ENCODE results near the gene SINHCAF.

SINHCAF gene

GRCh38 chr12:31326736-31327659 lies 1.0 kb upstream of the SINHCAF start:
- H3K9ac ChIP-seq (ENCODE audit: low read depth, low read length): peak overlapping the region; percentile 68

DNA sequence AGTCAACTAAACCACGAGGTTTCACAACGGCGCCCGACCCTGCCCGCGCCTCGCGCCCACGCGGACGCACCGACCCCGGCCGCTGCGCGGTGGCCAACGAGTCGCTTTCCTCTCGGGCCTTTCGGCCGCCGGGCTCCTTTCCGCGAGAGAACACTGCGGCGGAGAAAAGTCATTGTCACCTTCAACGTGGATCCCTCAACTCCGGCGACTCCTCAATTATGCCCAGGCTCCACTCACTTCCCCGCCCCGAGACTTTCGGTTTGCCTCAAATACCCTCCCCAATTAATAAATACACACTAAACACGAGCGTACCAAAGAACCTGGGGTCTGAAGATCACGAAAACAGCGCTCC lies 450 bp downstream of the SINHCAF start:
- H3K4me1 ChIP-seq (ENCODE audit: control insufficient read depth, insufficient read depth, low read length): peaks cover 21% of the 10 kb centered on the region
- no peaks in the 10 kb centered on the region for H3K36me3 ChIP-seq (ENCODE audit: insufficient read depth, low read length)
- peak overlapping the region; percentile 95 for H3K4me2 ChIP-seq (ENCODE audit: low read length)
- H3K9ac ChIP-seq (ENCODE audit: low read depth, low read length): peak overlapping the region; percentile 86
- peaks cover 8% of the 10 kb centered on the region for H3K27me3 ChIP-seq (ENCODE audit: control insufficient read depth, insufficient read depth, low read length)
- H3K9me3 ChIP-seq (replicated peaks; ENCODE audit: low read length): no peaks in the 10 kb centered on the region
- H3K4me3 ChIP-seq (ENCODE audit: low read length): peak overlapping the region; percentile 92

More at GRCh38 chr12:31326736-31327659, 1.0 kb upstream of the SINHCAF start:
- H3K36me3 ChIP-seq (ENCODE audit: insufficient read depth, low read length): no peaks in the 10 kb centered on the region
- peaks cover 21% of the 10 kb centered on the region for H3K4me1 ChIP-seq (ENCODE audit: control insufficient read depth, insufficient read depth, low read length)
- H3K9me3 ChIP-seq (replicated peaks; ENCODE audit: low read length): no peaks in the 10 kb centered on the region
- peak overlapping the region; percentile 92 for H3K4me3 ChIP-seq (ENCODE audit: low read length)
- peak overlapping the region; percentile 95 for H3K4me2 ChIP-seq (ENCODE audit: low read length)
- peaks cover 20% of the 10 kb centered on the region for H3K27me3 ChIP-seq (ENCODE audit: control insufficient read depth, insufficient read depth, low read length)

GRCh38 chr12:31324845-31325523 lies 966 bp downstream of the SINHCAF start:
- H3K4me2 ChIP-seq (ENCODE audit: low read length): peak overlapping the region; percentile 95
- H3K36me3 ChIP-seq (ENCODE audit: insufficient read depth, low read length): no peaks in the 10 kb centered on the region
- no peaks in the 10 kb centered on the region for H3K9me3 ChIP-seq (replicated peaks; ENCODE audit: low read length)
- peak overlapping the region; percentile 86 for H3K9ac ChIP-seq (ENCODE audit: low read depth, low read length)
- H3K4me1 ChIP-seq (ENCODE audit: control insufficient read depth, insufficient read depth, low read length): peaks cover 21% of the 10 kb centered on the region
- H3K27me3 ChIP-seq (ENCODE audit: control insufficient read depth, insufficient read depth, low read length): peaks cover 7% of the 10 kb centered on the region
- peak overlapping the region; percentile 92 for H3K4me3 ChIP-seq (ENCODE audit: low read length)

- Histone ChIP-seq H3K4me1 (ENCODE audit: control insufficient read depth, insufficient read depth, low read length) (peaks cover 21% of the 10 kb centered on the region), H3K4me3 (ENCODE audit: low read length) (peak overlapping the region; percentile 92), H3K9me3 (replicated peaks; ENCODE audit: low read length) (no peaks in the 10 kb centered on the region), H3K9ac (ENCODE audit: low read depth, low read length) (peak overlapping the region; percentile 86), H3K27me3 (ENCODE audit: control insufficient read depth, insufficient read depth, low read length) (peaks cover 7% of the 10 kb centered on the region), H3K4me2 (ENCODE audit: low read length) (peak overlapping the region; percentile 95), H3K36me3 (ENCODE audit: insufficient read depth, low read length) (no peaks in the 10 kb centered on the region)
Observed at GRCh38 chr12:31324116-31324844, 1.7 kb downstream of the SINHCAF start.

DNA sequence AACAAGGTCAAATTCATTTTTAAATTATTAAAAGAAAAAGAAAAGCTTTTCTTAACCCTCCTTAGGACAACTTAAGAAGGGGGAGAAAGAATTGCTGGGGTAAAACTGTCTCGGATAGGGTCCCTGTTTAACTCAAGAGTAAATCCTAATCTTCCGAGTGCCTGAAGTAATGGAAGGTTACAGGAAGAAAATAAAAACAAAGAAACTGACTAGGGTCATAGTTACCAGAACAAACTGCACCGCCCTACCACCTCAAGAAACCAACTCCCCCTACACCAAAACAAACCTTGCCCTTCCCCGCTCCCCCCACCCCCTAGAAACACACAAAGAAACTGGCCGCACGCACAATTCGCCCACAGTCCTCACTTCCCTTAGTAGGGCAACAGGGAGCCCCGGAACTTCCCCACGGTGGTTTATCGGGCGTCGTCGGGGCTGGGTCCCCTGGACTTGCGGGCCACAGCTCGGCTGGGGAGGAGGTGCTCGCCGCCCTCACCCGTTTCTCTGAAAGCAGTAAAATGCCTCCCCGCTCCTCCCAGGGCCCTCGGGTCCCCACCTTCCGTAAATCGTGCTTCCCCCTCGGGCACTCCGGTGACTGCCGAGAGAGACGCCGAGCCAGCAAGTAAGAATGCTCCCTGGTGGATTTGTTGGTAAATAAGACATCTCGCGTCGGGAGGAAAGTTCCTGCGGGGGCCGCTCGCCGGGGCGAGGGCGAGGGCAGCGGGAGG lies 2.4 kb downstream of the SINHCAF start:
- H3K9ac ChIP-seq (ENCODE audit: low read depth, low read length): peak overlapping the region; percentile 86
- H3K4me2 ChIP-seq (ENCODE audit: low read length): peak overlapping the region; percentile 95
- peaks cover 3% of the 10 kb centered on the region for H3K27me3 ChIP-seq (ENCODE audit: control insufficient read depth, insufficient read depth, low read length)
- H3K4me3 ChIP-seq (ENCODE audit: low read length): peak overlapping the region; percentile 92
- peaks cover 21% of the 10 kb centered on the region for H3K4me1 ChIP-seq (ENCODE audit: control insufficient read depth, insufficient read depth, low read length)
- H3K9me3 ChIP-seq (replicated peaks; ENCODE audit: low read length): no peaks in the 10 kb centered on the region
- no peaks in the 10 kb centered on the region for H3K36me3 ChIP-seq (ENCODE audit: insufficient read depth, low read length)

GRCh38 chr12:31322801-31323207 lies 3.1 kb downstream of the SINHCAF start:
- Histone ChIP-seq H3K27me3 (ENCODE audit: control insufficient read depth, insufficient read depth, low read length) (peaks cover 3% of the 10 kb centered on the region), H3K4me1 (ENCODE audit: control insufficient read depth, insufficient read depth, low read length) (peaks cover 26% of the 10 kb centered on the region), H3K4me2 (ENCODE audit: low read length) (peak overlapping the region; percentile 95), H3K36me3 (ENCODE audit: insufficient read depth, low read length) (no peaks in the 10 kb centered on the region), H3K4me3 (ENCODE audit: low read length) (peak overlapping the region; percentile 92), H3K9ac (ENCODE audit: low read depth, low read length) (peak overlapping the region; percentile 86), H3K9me3 (replicated peaks; ENCODE audit: low read length) (no peaks in the 10 kb centered on the region)

- H3K27me3 ChIP-seq (ENCODE audit: control insufficient read depth, insufficient read depth, low read length): no peaks in the 10 kb centered on the region
- no peaks in the 10 kb centered on the region for H3K36me3 ChIP-seq (ENCODE audit: insufficient read depth, low read length)
- H3K9ac ChIP-seq (ENCODE audit: low read depth, low read length): no peak overlapping the region
- peaks cover 26% of the 10 kb centered on the region for H3K4me1 ChIP-seq (ENCODE audit: control insufficient read depth, insufficient read depth, low read length)
- H3K4me2 ChIP-seq (ENCODE audit: low read length): no peak overlapping the region
- no peaks in the 10 kb centered on the region for H3K9me3 ChIP-seq (replicated peaks; ENCODE audit: low read length)
- no peak overlapping the region for H3K4me3 ChIP-seq (ENCODE audit: low read length)
Observed at GRCh38 chr12:31321897-31322228, 4.1 kb downstream of the SINHCAF start.

DNA sequence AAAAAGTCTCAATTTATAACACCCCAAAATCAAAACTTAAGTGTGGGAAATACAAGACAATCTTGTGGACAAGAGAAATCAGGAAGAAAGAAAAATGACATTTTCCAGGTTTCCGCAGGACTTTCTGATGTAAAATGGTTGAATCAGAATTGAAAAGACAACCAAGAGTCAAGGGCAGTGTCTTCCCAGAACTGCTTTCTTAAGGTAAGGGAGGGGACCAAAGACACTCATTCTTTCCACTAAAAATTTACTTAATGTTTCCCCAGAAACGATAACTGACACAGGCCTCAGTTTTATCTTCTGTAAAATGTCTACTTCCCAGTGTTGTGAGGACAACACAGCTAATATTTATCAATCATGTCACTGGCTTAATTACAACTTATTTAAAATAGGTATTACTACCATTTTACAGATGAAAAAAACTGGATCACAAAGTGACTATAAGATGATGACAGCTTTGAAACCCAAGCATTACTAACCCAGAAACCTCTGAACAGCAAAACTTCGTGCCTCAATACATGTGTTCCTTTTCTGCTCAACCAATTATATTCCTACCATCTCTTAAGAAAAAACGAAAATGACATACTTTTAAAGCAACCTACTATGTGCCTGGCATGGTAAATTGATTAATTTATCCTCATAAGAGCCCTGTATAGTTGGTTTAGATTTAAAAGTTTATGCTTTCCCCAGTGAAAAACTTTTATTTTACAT lies 4.6 kb downstream of the SINHCAF start:
- Histone ChIP-seq H3K4me1 (ENCODE audit: control insufficient read depth, insufficient read depth, low read length) (peaks cover 21% of the 10 kb centered on the region), H3K9me3 (replicated peaks; ENCODE audit: low read length) (no peaks in the 10 kb centered on the region), H3K9ac (ENCODE audit: low read depth, low read length) (no peak overlapping the region), H3K27me3 (ENCODE audit: control insufficient read depth, insufficient read depth, low read length) (no peaks in the 10 kb centered on the region), H3K36me3 (ENCODE audit: insufficient read depth, low read length) (no peaks in the 10 kb centered on the region), H3K4me2 (ENCODE audit: low read length) (no peak overlapping the region), H3K4me3 (ENCODE audit: low read length) (no peak overlapping the region)

DNA sequence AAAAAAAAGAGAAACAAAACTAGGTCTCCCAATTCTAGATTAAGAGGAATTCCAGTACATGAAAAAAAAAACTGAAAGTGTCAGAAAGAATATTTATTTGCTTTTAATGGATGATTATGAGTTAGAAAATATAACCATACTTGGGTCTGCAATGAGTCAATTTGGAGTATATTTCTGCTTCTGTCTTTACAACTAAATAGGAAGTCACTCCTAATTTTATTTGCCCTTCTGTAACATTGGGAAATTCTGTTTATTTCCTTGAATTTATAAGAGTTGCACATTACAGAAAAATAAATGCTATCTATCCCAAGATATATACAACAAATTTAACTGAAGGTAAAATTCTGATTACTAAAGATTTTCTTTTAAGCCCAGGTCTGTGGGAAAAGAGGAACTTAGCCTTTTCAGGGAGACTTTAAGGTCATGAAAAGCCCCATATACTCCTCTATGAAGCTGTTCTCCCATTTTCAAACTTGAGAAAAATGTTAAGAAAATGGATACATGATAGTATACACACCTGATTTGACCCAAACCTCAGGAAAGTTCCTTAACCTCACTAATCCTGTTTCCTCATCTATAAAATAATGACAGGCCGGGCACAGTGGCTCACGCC lies 7.2 kb downstream of the SINHCAF start:
- Histone ChIP-seq H3K4me1 (ENCODE audit: control insufficient read depth, insufficient read depth, low read length) (peaks cover 21% of the 10 kb centered on the region), H3K27me3 (ENCODE audit: control insufficient read depth, insufficient read depth, low read length) (no peaks in the 10 kb centered on the region), H3K36me3 (ENCODE audit: insufficient read depth, low read length) (no peaks in the 10 kb centered on the region), H3K4me3 (ENCODE audit: low read length) (no peak overlapping the region), H3K9ac (ENCODE audit: low read depth, low read length) (no peak overlapping the region), H3K9me3 (replicated peaks; ENCODE audit: low read length) (no peaks in the 10 kb centered on the region), H3K4me2 (ENCODE audit: low read length) (no peak overlapping the region)
